Fibroblast of lung (primary cell): Measurements from ENCODE around the gene MATK.

ENCODE experiments used
- EZH2 ChIP-seq: IDR thresholded peaks from 2 replicates; pipeline ENCODE4 v1.5.1; 2012; ENCODE audit warnings: low read length, control low read depth, mild to moderate bottlenecking; ENCODE audit errors: missing control alignments
- TF ChIP-seq, protein P1 (sequence below), 2 donors: IDR thresholded peaks in 1 of 2; conservative IDR thresholded peaks in 1 of 2; 1 replicate in 1 of 2; 2 replicates in 1 of 2; pipeline ENCODE4 v1.5.1; 2011 to 2012; ENCODE audit warnings: low read length in 2 of 2, control low read depth in 1 of 2, inconsistent platforms in 1 of 2, low read depth in 1 of 2, mild to moderate bottlenecking in 1 of 2

DNA sequence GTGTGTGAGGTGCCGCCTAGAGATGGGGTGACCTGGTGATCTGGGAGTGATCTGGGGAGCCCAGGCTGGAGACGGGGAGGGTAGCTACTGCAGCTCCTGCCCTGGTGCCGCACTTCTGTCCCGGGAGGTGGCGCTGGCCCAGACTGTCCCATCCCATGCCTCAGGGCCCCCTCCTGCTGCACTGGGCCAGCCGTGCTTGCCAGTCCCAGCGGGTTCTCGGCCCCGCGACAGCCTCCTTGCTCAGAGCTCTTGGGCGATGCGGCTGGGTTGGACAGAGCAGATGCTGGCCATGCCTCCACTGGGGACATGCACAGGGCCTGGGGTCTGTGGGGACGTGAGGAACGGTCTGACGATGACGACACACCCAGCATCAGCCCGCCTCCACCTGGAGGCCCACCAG is 16.7 kb downstream of the MATK start:
- TF ChIP-seq, protein P1, sequence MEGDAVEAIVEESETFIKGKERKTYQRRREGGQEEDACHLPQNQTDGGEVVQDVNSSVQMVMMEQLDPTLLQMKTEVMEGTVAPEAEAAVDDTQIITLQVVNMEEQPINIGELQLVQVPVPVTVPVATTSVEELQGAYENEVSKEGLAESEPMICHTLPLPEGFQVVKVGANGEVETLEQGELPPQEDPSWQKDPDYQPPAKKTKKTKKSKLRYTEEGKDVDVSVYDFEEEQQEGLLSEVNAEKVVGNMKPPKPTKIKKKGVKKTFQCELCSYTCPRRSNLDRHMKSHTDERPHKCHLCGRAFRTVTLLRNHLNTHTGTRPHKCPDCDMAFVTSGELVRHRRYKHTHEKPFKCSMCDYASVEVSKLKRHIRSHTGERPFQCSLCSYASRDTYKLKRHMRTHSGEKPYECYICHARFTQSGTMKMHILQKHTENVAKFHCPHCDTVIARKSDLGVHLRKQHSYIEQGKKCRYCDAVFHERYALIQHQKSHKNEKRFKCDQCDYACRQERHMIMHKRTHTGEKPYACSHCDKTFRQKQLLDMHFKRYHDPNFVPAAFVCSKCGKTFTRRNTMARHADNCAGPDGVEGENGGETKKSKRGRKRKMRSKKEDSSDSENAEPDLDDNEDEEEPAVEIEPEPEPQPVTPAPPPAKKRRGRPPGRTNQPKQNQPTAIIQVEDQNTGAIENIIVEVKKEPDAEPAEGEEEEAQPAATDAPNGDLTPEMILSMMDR (conservative IDR thresholded peaks at IDR 0.05 in 1 of 2, IDR thresholded peaks at IDR 0.05 in 1 of 2; ENCODE audit: low read depth in 1 of 2, low read length in 2 of 2) = no peak
- no peak for TF ChIP-seq EZH2
